GM21825 (cell line): ENCODE measurements around the gene TNFAIP2.

Experiments
- ATAC-seq: cut with Tn5 transposase; IDR thresholded peaks from one replicate; pipeline ENCODE4 v1.9.1; 2021; ENCODE audit warnings: mild to moderate bottlenecking, moderate library complexity; ENCODE audit not compliant: unreplicated experiment

Gene TNFAIP2

DNA sequence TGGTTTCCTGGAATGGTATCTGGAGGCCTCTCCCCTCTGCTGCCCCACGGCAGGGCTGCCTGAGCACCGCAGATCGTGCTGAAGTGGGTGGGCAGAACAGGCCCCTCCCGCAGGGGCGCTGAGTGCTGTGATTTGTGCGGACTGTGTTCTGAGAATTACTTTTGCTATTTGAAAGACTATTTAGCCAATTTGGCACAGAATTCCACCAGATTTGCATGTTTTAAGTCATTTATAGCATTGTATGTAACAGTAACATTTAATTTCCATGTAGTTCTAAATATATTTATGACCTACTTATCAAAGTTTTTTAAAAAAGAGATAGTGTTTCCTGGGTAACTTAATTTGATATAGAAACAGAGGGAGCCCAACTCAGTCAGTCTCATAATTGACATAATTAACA lies 55.3 kb downstream of the TNFAIP2 start:
- no peak for ATAC-seq

DNA sequence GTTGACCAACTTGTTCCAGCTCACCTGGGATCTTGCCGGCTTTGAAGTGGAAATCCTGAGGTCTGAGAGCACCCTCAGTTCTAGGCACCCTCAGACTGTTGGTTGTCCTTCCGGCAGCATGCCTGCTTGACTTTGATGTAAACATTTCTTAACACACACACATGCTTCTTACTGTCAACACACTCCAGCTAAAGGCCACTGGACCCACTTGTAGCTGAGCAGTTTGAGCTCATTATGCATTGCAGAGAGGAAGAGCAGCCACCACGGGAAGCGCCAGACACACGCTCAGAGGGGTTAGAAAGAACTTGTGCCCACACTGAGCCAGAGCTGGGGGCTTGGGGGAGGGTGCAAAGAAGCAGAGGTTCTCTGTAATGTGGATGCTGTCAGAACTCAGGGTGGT lies 55.8 kb downstream of the TNFAIP2 start:
- ATAC-seq, result no peak

DNA sequence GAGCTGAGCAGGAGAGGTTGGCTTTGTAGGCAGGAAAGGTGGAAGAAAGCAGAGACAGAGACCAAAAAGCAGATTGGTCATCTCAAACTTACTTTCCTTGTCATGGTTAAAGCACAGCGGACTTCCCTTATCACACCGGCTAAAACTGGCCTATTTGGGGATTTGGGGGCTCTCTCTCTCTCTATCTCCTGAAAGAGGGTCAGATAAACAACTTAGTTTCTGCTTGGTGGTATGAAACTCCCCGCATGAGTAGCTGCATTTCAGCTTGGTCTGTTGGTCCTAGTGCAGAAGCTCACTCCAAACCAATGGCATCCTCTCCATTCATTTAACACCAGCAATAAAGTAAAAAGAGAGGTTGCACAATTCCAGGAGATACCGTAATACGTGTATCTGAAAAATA lies 57.1 kb downstream of the TNFAIP2 start:
- no peak for ATAC-seq

DNA sequence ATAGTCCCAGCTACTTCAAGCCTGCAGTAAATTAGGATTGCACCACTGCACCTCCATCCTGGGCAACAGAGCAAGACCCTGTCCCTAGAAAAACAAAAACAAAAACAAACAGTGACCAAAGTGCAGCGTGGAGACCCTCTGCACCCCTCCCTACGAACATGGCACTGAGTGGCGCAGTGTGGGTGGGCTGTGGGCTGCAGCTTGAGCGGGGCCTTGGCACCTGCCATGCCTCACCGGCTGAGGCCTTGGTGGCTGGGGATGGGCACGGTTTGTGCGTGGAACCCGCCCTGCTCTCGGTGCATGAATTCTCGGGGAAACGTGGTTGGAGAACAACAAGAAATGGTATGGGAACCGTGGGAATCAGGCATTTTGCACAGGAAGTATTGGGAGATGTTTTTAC lies 60.8 kb downstream of the TNFAIP2 start:
- ATAC-seq, result no peak

DNA sequence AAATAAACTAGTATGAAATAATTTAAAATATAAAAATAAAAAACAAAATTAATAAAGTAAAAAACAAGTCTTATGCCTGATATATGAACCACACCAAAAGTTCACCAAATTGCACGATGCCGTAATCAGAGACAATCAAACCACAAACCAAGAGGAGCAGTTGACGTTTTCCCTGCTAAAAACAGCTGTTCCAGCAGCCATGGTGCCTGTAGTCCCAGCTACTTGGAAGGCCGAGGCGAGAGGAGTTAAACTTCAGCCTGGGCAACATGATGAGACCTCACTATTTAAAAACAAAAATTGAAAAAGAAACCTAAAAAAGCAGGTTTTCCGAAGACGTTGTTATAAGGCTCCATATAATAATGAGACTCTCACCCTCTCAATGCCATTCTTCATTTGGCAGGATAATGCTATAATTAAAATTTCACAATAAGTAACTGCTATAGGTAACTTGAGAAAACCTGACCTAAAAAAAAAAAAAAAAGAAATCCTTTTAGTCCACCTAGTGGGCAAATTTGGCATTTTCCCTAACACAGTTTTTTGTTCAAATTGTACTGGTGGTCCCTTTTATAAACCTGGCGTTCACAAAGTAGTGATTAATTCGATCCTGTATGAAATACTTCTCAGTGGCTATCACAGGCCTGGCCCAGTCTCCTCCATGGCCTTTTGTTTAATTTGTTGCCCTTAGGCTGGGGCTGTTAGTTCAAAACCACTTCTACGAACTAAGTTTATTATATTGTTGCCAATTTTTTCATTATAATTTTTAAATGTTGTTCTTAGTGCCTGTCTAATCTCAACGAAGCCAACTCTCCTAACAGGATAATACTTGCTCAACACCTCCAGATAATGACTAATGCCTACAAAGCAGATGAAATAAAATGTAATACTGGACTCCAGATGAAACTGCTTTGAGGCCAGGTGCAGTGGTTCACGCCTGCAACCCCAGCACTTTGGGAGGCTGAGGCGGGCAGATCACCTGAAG lies 62.1 kb downstream of the TNFAIP2 start:
- ATAC-seq, result no peak

DNA sequence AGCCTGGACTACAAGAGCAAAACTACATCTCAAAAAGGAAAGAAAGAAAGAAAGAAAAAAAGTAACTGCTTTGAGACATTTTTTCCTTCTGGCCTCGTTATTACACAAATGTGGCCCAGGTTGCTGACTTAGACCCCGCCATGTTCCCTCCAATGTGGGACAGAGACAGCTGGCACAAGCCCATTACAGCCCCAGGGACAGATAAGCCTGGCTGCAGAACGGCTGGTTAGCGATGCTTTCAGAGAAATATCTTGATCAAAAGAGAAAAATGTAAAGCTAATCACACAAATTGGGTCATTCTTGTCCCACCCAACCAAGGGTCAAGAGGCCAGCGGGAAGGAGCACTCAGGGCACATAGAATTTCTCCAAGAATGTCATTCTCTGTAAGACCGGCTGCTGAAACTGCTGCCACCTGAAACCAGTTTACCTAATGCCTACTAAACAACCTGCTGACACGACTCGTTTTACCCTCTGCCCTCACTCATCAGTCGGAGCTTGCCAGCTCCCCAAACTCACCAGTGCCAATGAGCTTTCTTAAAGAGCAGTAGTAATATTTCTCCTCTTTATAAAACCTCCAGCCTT lies 63.1 kb downstream of the TNFAIP2 start:
- no peak for ATAC-seq
